Left lung (tissue), 10 donors: ENCODE results near the gene SNTG2. TPM values are rescaled to one million over a fixed set of nuclear protein-coding genes. Genes with fewer than 3 reads are reported as not detected.

Experiments
- ATAC-seq: fragments of 200-7000 bp; cut with Tn5 transposase; one replicate; pipeline ENCODE4 v1.9.1; 2020; ENCODE audit warnings: moderate library complexity
- DNase-seq, 4 donors: peaks; one replicate each; pipeline ENCODE4 v3.0.0-alpha.2; 2013 to 2020
- H3K27ac ChIP-seq, 2 donors: fragments of 200-600 bp; sonication (generic) in 1 of 2; one replicate each; pipeline versions ENCODE4 v1.5.0 to v1.8.0; 2020 to 2021
- H3K27me3 ChIP-seq, 2 donors: fragments of 200-600 bp; sonication (generic) in 1 of 2; one replicate each; pipeline versions ENCODE4 v1.5.0 to v1.8.0; 2020 to 2021
- H3K36me3 ChIP-seq, 2 donors: fragments of 200-600 bp; sonication (generic) in 1 of 2; one replicate each; pipeline versions ENCODE4 v1.5.0 to v1.8.0; 2020 to 2021
- H3K4me1 ChIP-seq, 2 donors: fragments of 200-600 bp; one replicate each; pipeline ENCODE4 v1.8.0; 2021
- H3K4me3 ChIP-seq, 2 donors: fragments of 200-600 bp; sonication (generic) in 1 of 2; one replicate each; pipeline versions ENCODE4 v1.5.0 to v1.8.0; 2020 to 2021; ENCODE audit warnings: mild to moderate bottlenecking in 1 of 2
- H3K9me3 ChIP-seq, 2 donors: fragments of 200-600 bp; sonication (generic) in 1 of 2; one replicate each; pipeline versions ENCODE4 v1.5.0 to v1.8.0; 2020 to 2021
- intact Hi-C, 2 donors: fragments of 100-400 bp; cut with DNase I; formaldehyde crosslinking; loops; one replicate each; pipeline versions ENCODE4 v1.11.2 to v1.14.2; 2022
- polyA plus RNA-seq, 6 donors: library from polyadenylated mRNA; unstranded; fragments of 120-200 nt; gene quantifications; one replicate each; pipeline ENCODE4 v1.2.1, GENCODE V29; 2013; ENCODE audit not compliant: insufficient read length in 6 of 6
- total RNA-seq, 2 donors: library from RNA; stranded (reverse); fragmentation: NEBNext Ultra II Directional; extraction: Animal tissue kit (Norgen Biotek cat#: 25700); gene quantifications; one replicate each; pipeline ENCODE4 v1.2.1, GENCODE V29; 2021
- TF ChIP-seq, protein P1 (sequence below), 2 donors: fragments of 200-600 bp; sonication (generic) in 1 of 2; IDR thresholded peaks; one replicate each; pipeline versions ENCODE4 v1.5.0 to v1.8.0; 2021; ENCODE audit warnings: antibody characterized with exemption in 2 of 2
- donor health status: DM: no; HTN: yes; CAD: no.
- donor health status: DM: no; HTN: no; CAD: no.

Gene SNTG2
- total and polyA plus RNA-seq, 8 donors = 0.24 to 3.2 (median 0.64) TPM

DNA sequence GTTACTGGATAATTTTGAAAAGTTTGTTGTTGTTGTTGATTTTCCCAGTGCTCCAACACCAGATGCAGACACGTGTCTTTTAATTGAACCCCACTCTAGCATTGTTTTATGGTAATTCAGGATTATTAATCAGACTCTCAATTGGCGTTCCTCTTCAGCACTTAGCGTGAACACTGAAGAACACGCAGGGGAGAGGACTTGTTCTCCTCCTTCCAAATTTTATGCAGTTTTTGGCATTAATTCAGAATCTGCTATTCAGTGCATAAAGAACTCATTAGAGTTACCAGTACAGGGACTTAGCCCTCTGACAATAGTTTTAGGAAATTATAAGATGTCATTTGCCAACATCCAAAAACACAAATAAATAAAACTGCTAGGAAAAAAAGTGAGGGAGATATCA, 75.5 kb downstream of the SNTG2 start:
- intact Hi-C loops = no loop called here
- ATAC-seq = no peak

DNA sequence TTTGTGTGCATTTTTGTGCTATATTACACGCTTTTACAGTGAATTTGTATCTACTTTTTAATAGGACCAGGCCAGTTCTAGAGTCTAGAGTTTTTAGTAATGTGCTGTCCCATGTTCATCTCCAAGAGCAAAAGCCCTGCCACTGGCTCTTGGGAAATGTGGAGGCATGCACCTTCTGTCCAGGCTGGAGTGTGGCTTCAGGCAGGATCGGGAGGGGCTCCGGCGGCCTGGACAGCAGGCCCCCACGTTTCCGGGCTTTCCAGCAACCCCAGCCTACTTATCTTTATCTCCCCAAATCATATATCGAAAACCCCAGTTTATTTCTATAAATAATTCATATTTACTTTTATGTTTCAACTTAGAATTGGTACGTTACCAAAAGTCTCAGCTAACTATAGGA, 78.2 kb downstream of the SNTG2 start:
- Histone ChIP-seq H3K36me3 (no peaks in the 10 kb centered on the region), H3K4me1 (no peaks in the 10 kb centered on the region), H3K4me3 (no peak overlapping the region), H3K9me3 (no peaks in the 10 kb centered on the region), H3K27ac (no peak overlapping the region), H3K27me3 (no peaks in the 10 kb centered on the region)
- intact Hi-C loops = no loop called here
- no peak for DNase-seq
- no peak for ATAC-seq
- TF ChIP-seq, protein P1, sequence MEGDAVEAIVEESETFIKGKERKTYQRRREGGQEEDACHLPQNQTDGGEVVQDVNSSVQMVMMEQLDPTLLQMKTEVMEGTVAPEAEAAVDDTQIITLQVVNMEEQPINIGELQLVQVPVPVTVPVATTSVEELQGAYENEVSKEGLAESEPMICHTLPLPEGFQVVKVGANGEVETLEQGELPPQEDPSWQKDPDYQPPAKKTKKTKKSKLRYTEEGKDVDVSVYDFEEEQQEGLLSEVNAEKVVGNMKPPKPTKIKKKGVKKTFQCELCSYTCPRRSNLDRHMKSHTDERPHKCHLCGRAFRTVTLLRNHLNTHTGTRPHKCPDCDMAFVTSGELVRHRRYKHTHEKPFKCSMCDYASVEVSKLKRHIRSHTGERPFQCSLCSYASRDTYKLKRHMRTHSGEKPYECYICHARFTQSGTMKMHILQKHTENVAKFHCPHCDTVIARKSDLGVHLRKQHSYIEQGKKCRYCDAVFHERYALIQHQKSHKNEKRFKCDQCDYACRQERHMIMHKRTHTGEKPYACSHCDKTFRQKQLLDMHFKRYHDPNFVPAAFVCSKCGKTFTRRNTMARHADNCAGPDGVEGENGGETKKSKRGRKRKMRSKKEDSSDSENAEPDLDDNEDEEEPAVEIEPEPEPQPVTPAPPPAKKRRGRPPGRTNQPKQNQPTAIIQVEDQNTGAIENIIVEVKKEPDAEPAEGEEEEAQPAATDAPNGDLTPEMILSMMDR (IDR thresholded peaks at IDR 0.05) = no peak

More for the DNA sequence above, 75.5 kb downstream of the SNTG2 start:
- no peaks in the 10 kb centered on the region for H3K27me3 ChIP-seq
- no peak for DNase-seq
- H3K4me1 ChIP-seq = no peaks in the 10 kb centered on the region
- H3K4me3 ChIP-seq = no peak overlapping the region
- H3K9me3 ChIP-seq = no peaks in the 10 kb centered on the region
- TF ChIP-seq, protein P1 (IDR thresholded peaks at IDR 0.05) = no peak
- no peaks in the 10 kb centered on the region for H3K36me3 ChIP-seq
- H3K27ac ChIP-seq = no peak overlapping the region

DNA sequence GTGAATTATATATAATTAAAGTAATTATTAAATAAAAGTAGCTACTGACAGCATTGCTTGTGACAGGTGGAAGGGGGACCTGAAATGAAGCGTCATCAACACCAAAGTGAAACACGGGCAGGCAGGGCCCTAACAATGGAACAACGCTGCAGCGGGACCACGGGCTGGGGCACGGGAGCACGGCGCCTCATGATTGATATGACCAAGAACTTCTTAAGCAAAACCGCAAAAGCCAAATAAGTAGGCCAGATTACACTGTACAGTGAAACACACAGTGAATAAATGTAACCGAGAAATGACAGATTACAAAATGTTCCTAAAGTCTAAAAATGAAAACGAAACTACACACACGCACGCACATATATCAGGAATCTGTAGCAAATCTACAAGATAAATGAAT, 81.4 kb downstream of the SNTG2 start:
- ATAC-seq (no peak), DNase-seq (no peak)
- Histone ChIP-seq H3K36me3 (no peaks in the 10 kb centered on the region), H3K4me1 (no peaks in the 10 kb centered on the region), H3K4me3 (no peak overlapping the region), H3K27me3 (no peaks in the 10 kb centered on the region), H3K9me3 (no peaks in the 10 kb centered on the region), H3K27ac (no peak overlapping the region)
- TF ChIP-seq, protein P1 (IDR thresholded peaks at IDR 0.05) = no peak
- intact Hi-C loops = no loop called here

DNA sequence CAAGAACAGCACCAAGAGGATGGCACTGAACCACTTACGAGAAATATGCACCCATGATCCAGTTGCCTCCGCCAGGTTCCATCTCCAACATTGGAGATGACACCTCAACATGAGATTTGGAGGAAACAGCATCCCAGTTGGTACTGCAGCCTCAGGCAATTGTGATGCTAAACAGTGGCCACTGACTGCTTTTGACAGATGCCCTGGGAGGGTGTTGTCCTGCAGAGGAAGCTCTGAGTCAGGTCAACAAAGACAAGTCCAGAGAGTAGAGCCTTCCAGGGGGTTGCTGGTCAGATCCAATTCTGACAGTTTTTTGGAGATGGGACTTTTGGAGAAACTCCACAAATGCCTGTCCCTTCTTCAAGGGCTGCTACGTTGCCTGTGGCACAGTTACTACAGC, 82.4 kb downstream of the SNTG2 start:
- ATAC-seq (no peak), DNase-seq (no peak)
- Histone ChIP-seq H3K36me3 (no peaks in the 10 kb centered on the region), H3K9me3 (no peaks in the 10 kb centered on the region), H3K27ac (no peak overlapping the region), H3K4me1 (no peaks in the 10 kb centered on the region), H3K4me3 (no peak overlapping the region), H3K27me3 (no peaks in the 10 kb centered on the region)
- intact Hi-C loops = no loop called here
- TF ChIP-seq, protein P1 (IDR thresholded peaks at IDR 0.05) = no peak

DNA sequence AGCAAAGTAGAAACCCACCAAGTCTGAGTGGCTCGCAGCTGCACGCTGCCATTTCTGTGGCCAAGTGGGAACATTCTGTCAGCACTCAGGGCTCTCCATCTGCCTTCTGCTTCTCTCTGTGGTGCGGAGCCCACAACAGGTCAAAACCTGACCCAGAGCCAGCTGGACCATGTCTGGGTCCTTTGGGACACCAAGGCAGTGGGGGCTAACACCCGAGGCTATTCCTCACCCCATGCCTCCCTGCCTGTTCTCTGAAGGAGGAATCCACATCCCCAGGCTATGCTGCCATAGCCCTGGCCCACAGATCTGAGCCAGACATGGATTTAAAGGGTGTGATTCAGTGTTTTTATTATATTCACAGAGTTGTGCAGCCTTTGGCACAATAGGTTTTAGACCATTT, 86.4 kb downstream of the SNTG2 start:
- H3K27ac ChIP-seq = no peak overlapping the region
- H3K36me3 ChIP-seq = no peaks in the 10 kb centered on the region
- DNase-seq (no peak), ATAC-seq (no peak)
- H3K9me3 ChIP-seq = no peaks in the 10 kb centered on the region
- no peaks in the 10 kb centered on the region for H3K27me3 ChIP-seq
- intact Hi-C loops = no loop called here
- no peaks in the 10 kb centered on the region for H3K4me1 ChIP-seq
- no peak overlapping the region for H3K4me3 ChIP-seq
- TF ChIP-seq, protein P1 (IDR thresholded peaks at IDR 0.05) = no peak
